B cell (primary cell): ENCODE results near the gene RNF11. TPM values are rescaled to one million over a fixed set of nuclear protein-coding genes. Genes with fewer than 3 reads are reported as not detected.

Experiments
- ATAC-seq: fragments of 200-7000 bp; cut with Tn5 transposase; one replicate; pipeline ENCODE4 v1.10.0; 2021; ENCODE audit warnings: low read depth, mild to moderate bottlenecking, moderate number of reproducible peaks, moderate library complexity
- CTCF ChIA-PET: fragments of 350-600 bp; sonication (Branson Sonifier 250); formaldehyde crosslinking; loops from one replicate; lab custom pipeline; 2021; ENCODE audit warnings: antibody characterized with exemption, inconsistent platforms; lab: Charles Lee
- POLR2A ChIA-PET: fragments of 350-600 bp; sonication (Branson Sonifier 250); formaldehyde crosslinking; loops from one replicate; lab custom pipeline; 2021; ENCODE audit warnings: antibody characterized with exemption; lab: Charles Lee
- DNase-seq: peaks from one replicate; pipeline ENCODE4 v3.0.0; 2013
- H2AFZ ChIP-seq: 2 replicates; pipeline ENCODE4 v1.6.1; 2012; ENCODE audit warnings: mild to moderate bottlenecking, low read depth, low read length; ENCODE audit not compliant: insufficient read depth, poor library complexity, severe bottlenecking
- H3K27ac ChIP-seq, 2 donors: 1 replicate in 1 of 2; 2 replicates in 1 of 2; pipeline ENCODE4 v1.5.1; 2012 to 2013; ENCODE audit warnings: low read length in 2 of 2, mild to moderate bottlenecking in 2 of 2, moderate library complexity in 1 of 2
- H3K27me3 ChIP-seq, 4 experiments: fragments of 200-600 bp in 1 of 4; sonication (generic) in 1 of 4; replicated peaks in 1 of 4; 1 replicate in 2 of 4; 2 replicates in 2 of 4; pipeline versions ENCODE4 v1.6.1 to v1.7.0; 2013 to 2016; ENCODE audit warnings: low read length in 3 of 4, mild to moderate bottlenecking in 2 of 4, mixed read lengths in 1 of 4, moderate library complexity in 1 of 4; ENCODE audit not compliant: insufficient read depth in 4 of 4, control insufficient read depth in 3 of 4; ENCODE audit errors: control extremely low read depth in 1 of 4
- H3K36me3 ChIP-seq, 2 experiments: replicated peaks in 1 of 2; 1 replicate in 1 of 2; 2 replicates in 1 of 2; pipeline versions ENCODE4 v1.6.1 to v1.7.1; 2013; ENCODE audit warnings: low read length in 1 of 2; ENCODE audit not compliant: insufficient read depth in 2 of 2, control insufficient read depth in 1 of 2; ENCODE audit errors: control extremely low read depth in 1 of 2, extremely low read depth in 1 of 2
- H3K4me1 ChIP-seq, 2 donors: fragments of 200-600 bp in 1 of 2; sonication (generic) in 1 of 2; 1 replicate in 1 of 2; 2 replicates in 1 of 2; pipeline versions ENCODE4 v1.5.1 to v1.6.1; 2013 to 2017; ENCODE audit warnings: low read length in 2 of 2; ENCODE audit not compliant: control insufficient read depth in 2 of 2, insufficient read depth in 2 of 2
- H3K4me2 ChIP-seq: replicated peaks from 2 replicates; pipeline ENCODE3; 2012; ENCODE audit warnings: mild to moderate bottlenecking, low read depth, low read length; ENCODE audit not compliant: poor library complexity, severe bottlenecking
- H3K4me3 ChIP-seq, 5 experiments: fragments of 200-600 bp in 1 of 5; sonication (generic) in 1 of 5; 1 replicate in 3 of 5; 2 replicates in 2 of 5; pipeline versions ENCODE4 v1.5.1 to v1.7.0; 2011 to 2016; ENCODE audit warnings: low read length in 4 of 5, mild to moderate bottlenecking in 4 of 5, low read depth in 2 of 5, control low read depth in 1 of 5, moderate library complexity in 1 of 5; ENCODE audit not compliant: insufficient read depth in 1 of 5; ENCODE audit errors: control extremely low read depth in 1 of 5, extremely low read depth in 1 of 5
- H3K79me2 ChIP-seq: fragments of 200-600 bp; sonication (generic); one replicate; pipeline ENCODE4 v1.6.0; 2016; ENCODE audit warnings: low read length; ENCODE audit not compliant: control insufficient read depth, insufficient read depth
- H3K9ac ChIP-seq: fragments of 200-600 bp; sonication (generic); 2 replicates; pipeline ENCODE4 v1.6.1; 2017; ENCODE audit warnings: mild to moderate bottlenecking, low read length, moderate library complexity
- H3K9me3 ChIP-seq, 3 donors: one replicate each; pipeline versions ENCODE4 v1.6.1 to v1.7.1; 2013; ENCODE audit warnings: low read length in 2 of 3; ENCODE audit not compliant: control insufficient read depth in 2 of 3, insufficient read depth in 1 of 3; ENCODE audit errors: control extremely low read depth in 1 of 3
- H4K20me1 ChIP-seq: 2 replicates; pipeline ENCODE4 v1.6.0; 2012; ENCODE audit warnings: mild to moderate bottlenecking, low read length; ENCODE audit not compliant: insufficient read depth, control insufficient read depth, poor library complexity, severe bottlenecking
- H3K27ac Mint-ChIP-seq: one replicate; pipeline ENCODE4 v1.8.0; 2021; ENCODE audit warnings: mixed read lengths
- H3K27me3 Mint-ChIP-seq: one replicate; pipeline ENCODE4 v1.8.0; 2021; ENCODE audit warnings: mixed read lengths
- H3K4me1 Mint-ChIP-seq: one replicate; pipeline ENCODE4 v1.8.0; 2021; ENCODE audit warnings: mixed read lengths
- H3K4me3 Mint-ChIP-seq: one replicate; pipeline ENCODE4 v1.8.0; 2021; ENCODE audit warnings: mixed read lengths
- H3K9me3 Mint-ChIP-seq: one replicate; pipeline ENCODE4 v1.8.0; 2022; ENCODE audit warnings: mixed read lengths; ENCODE audit not compliant: insufficient read depth
- CTCF ChIP-seq: fragments of 200-600 bp; IDR thresholded peaks from one replicate; pipeline ENCODE4 v1.8.0; 2022; ENCODE audit warnings: antibody characterized with exemption, mild to moderate bottlenecking
- EZH2 ChIP-seq: IDR thresholded peaks from 2 replicates; pipeline ENCODE4 v1.6.1; 2012; ENCODE audit warnings: borderline replicate concordance, low read depth, mild to moderate bottlenecking, moderate library complexity, low read length; ENCODE audit not compliant: insufficient read depth, poor library complexity, severe bottlenecking
- WGBS: methylation state at CpG from one replicate; pipeline ENCODE4 v1.1.5; 2013; ENCODE audit warnings: missing lambda C conversion rate; ENCODE audit not compliant: insufficient coverage; 5-methylcytosine and 5-hydroxymethylcytosine counted together
- intact Hi-C: fragments of 100-400 bp; cut with micrococcal nuclease; formaldehyde crosslinking; loops from one replicate; pipeline ENCODE4 v1.10.0; 2022
- polyA plus RNA-seq: library from polyadenylated mRNA; depleted of rRNA; stranded (reverse); fragments of >200 nt; gene quantifications from 2 replicates; pipeline ENCODE4 v1.2.3, GENCODE V29; 2012
- total RNA-seq, 2 donors: library from RNA; stranded (reverse); fragments of 120-200 nt in 1 of 2; gene quantifications; 1 replicate in 1 of 2; 2 replicates in 1 of 2; pipeline versions ENCODE4 v1.2.3 to v1.2.4, GENCODE V29; 2013 to 2022

RNF11 gene
- total and polyA plus RNA-seq, 2 donors (not counting 1 experiment from before 2014, with no cell fraction given): 10.0 to 20.6 TPM

GRCh38 chr1:51304360-51304759, 68.3 kb downstream of the RNF11 start:
- no peak overlapping the region for H3K27ac ChIP-seq
- H3K27ac Mint-ChIP-seq: no peak overlapping the region
- no peak overlapping the region for H3K4me3 Mint-ChIP-seq
- H3K9me3 Mint-ChIP-seq: no peaks in the 10 kb centered on the region
- WGBS: no CpG with 5 or more reads among the region's 1 CpG
- DNase-seq (no peak), ATAC-seq (no peak)
- H3K36me3 ChIP-seq: no peaks in the 10 kb centered on the region
- no peak for TF ChIP-seq CTCF
- TF ChIP-seq EZH2: no peak
- peaks cover 0 to 1% (median 0%) of the 10 kb centered on the region in 3 donors for H3K9me3 ChIP-seq
- POLR2A ChIA-PET: no interaction called here
- no peaks in the 10 kb centered on the region for H3K27me3 ChIP-seq
- H3K4me1 ChIP-seq: peaks cover 3 to 5% of the 10 kb centered on the region in 2 donors
- H3K79me2 ChIP-seq: no peaks in the 10 kb centered on the region
- H3K4me2 ChIP-seq: no peak overlapping the region
- intact Hi-C loops: no loop called here
- no peak overlapping the region for H3K4me3 ChIP-seq
- CTCF ChIA-PET: interaction anchor here (1.0 to 2.3 kb wide), 2 partner anchors 8 to 9 kb away, joined by 3 to 13 read pairs; no protein-coding TSS in a partner anchor
- no peak overlapping the region for H2AFZ ChIP-seq
- no peaks in the 10 kb centered on the region for H4K20me1 ChIP-seq
- no peaks in the 10 kb centered on the region for H3K27me3 Mint-ChIP-seq
- H3K9ac ChIP-seq: no peak overlapping the region
- H3K4me1 Mint-ChIP-seq: peaks cover 2% of the 10 kb centered on the region

GRCh38 chr1:51305371-51305823, 69.3 kb downstream of the RNF11 start:
- Histone ChIP-seq H3K9ac (no peak overlapping the region), H3K79me2 (no peaks in the 10 kb centered on the region), H3K36me3 (no peaks in the 10 kb centered on the region), H2AFZ (no peak overlapping the region), H4K20me1 (no peaks in the 10 kb centered on the region), H3K4me2 (no peak overlapping the region), H3K4me3 (no peak overlapping the region), H3K27me3 (no peaks in the 10 kb centered on the region), H3K9me3 (no peaks in the 10 kb centered on the region), H3K27ac (no peak overlapping the region), H3K4me1 (peaks cover 3 to 5% of the 10 kb centered on the region in 2 donors)
- Mint-ChIP-seq H3K9me3 (no peaks in the 10 kb centered on the region), H3K4me3 (no peak overlapping the region), H3K27ac (no peak overlapping the region), H3K27me3 (no peaks in the 10 kb centered on the region), H3K4me1 (peaks cover 2% of the 10 kb centered on the region)
- CTCF ChIA-PET: interaction anchor here (2.3 kb wide), 1 partner anchor 9 kb away, joined by 13 read pairs; no protein-coding TSS in a partner anchor
- DNase-seq: no peak
- ATAC-seq: no peak
- POLR2A ChIA-PET: no interaction called here
- intact Hi-C loops: no loop called here
- no peak for TF ChIP-seq EZH2
- TF ChIP-seq CTCF: no peak
- 96% methylated on average over 4 of the region's 4 CpGs for WGBS
